Measurements from ENCODE around the gene ADAMTS9.

ADAMTS9 gene

DNA sequence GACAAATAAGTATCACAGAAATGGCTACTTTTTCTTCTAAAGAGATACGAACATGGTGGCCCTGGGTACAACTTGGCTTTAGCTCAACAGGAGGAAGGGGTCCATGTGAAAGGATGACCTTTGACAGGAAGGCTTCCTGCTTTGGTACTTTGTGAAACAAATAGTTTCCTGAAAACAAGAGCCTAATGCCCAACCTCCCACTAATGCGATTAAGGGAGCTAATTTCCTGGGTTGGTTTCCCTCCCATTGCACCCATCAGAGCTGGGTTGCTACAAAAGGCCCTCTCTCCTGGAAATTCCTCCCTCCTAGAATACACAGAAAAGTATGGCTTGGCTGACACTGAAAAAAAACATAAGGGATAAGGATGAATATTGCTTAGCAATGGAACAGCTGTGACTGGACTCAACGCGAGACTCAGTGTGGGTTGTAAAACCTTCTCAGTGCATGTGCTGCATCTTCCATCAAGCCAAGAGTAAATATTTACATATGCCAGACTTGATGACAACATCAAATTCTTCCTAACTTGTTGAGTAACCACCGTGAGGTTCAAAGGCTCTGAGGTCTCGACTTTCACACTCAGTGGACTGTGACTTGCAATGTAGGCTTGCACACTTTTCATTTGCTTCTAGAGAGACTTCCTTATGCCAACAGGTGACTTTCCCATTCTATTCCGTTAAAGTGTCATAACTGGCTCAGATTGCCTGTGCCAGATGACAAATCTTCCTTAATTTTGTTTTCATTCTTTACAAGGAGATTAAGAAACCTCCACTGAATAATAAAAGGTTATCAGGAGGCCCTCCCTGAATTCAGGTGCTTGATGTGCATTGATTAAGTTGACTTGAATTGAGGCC lies 60.1 kb downstream of the ADAMTS9 start:
- TF ChIP-seq, protein P1, sequence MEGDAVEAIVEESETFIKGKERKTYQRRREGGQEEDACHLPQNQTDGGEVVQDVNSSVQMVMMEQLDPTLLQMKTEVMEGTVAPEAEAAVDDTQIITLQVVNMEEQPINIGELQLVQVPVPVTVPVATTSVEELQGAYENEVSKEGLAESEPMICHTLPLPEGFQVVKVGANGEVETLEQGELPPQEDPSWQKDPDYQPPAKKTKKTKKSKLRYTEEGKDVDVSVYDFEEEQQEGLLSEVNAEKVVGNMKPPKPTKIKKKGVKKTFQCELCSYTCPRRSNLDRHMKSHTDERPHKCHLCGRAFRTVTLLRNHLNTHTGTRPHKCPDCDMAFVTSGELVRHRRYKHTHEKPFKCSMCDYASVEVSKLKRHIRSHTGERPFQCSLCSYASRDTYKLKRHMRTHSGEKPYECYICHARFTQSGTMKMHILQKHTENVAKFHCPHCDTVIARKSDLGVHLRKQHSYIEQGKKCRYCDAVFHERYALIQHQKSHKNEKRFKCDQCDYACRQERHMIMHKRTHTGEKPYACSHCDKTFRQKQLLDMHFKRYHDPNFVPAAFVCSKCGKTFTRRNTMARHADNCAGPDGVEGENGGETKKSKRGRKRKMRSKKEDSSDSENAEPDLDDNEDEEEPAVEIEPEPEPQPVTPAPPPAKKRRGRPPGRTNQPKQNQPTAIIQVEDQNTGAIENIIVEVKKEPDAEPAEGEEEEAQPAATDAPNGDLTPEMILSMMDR (IDR thresholded peaks at IDR 0.05; ENCODE audit: low read depth, low read length): no peak
- DNase-seq (ENCODE audit: extremely low read depth, low read depth): no peak

DNA sequence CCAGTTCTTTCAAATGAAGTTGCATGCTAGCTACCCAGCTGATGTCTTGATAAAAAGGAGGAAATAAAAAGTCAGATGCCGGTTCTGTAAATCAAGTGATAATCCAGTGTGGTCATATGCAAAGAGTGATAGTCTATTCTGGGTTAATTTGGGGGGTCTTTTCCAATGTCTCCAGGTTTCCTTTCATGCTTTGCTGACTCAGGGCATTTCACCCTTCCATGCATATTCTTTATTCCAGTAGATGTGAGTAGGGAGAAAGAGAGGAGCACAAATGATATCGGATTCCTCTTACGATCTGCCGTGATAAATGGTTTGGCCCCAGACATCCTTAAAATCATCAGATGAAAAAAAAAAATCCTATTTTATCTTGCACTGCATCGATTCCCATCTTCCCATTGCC lies 60.8 kb downstream of the ADAMTS9 start:
- DNase-seq (ENCODE audit: extremely low read depth, low read depth): no peak
- TF ChIP-seq, protein P1 (IDR thresholded peaks at IDR 0.05; ENCODE audit: low read depth, low read length): no peak

DNA sequence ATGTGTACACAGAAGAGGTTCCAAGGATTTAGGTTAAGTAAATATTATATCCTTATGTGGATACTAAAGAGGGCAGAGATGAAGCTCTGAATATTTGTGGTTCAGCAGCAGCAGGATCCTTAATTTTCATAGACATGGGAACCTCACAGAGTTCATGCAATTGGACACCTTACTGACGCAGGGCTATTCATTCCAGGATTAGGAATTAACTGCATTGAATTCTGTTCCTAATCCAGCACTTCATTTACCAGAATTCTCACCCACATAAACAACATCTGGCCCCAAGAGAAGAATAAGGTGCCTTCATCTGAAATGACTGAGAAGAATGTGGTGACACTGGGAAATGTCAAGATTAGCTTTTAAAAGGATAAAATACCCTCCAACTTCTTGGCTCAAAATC lies 62.4 kb downstream of the ADAMTS9 start:
- TF ChIP-seq, protein P1 (IDR thresholded peaks at IDR 0.05; ENCODE audit: low read depth, low read length): no peak
- DNase-seq (ENCODE audit: extremely low read depth, low read depth): no peak

DNA sequence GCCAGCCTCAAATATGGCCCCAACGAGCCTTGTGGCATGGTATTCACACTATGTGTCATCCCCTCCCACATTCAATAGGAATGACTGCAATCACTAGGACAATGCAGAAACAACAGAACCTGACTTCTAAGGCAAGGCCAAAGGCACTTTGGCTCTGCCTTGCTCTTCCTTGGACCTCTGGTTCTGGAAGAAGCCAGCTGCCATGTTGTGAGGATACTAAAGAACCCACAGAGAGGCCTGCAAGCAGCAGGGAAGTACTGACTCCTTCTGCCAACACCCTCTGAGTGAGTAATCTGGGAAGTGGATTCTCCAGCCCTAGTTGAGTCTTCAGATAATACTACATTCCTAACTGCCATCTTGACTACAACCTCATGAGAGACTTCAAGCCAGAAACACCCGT lies 64.7 kb downstream of the ADAMTS9 start:
- TF ChIP-seq, protein P1 (IDR thresholded peaks at IDR 0.05; ENCODE audit: low read depth, low read length): no peak
- no peak for DNase-seq (ENCODE audit: extremely low read depth, low read depth)

DNA sequence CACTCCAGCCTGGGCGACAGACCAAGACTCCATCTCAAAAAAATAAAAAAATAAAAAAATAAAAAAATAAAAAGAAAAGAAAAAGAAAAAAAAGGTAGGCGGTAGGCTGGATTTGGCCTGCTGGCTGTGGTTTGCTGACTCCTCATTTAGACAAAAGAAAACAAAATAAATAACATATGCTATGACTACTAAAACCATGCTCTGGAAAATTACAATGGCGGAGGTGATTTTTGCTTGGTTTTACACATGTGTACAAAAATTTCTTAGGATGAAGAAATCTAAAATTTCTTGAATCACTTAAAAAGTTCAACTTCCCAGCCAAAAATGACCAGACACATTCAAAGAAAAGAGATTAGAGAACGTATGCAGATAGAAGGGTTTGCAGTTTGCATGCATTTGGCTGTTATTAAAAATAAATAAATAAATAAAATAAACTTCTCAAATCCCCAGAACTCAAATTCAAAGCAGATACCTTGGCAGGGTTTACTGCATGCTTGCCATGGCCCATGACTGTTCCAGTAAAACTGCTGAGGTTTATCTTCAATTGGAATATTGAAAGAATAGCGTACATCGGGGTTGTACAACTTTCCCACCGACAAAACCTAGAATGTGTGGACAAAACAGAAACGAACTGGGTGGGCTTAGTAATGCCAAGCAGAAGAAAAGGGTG lies 65.9 kb downstream of the ADAMTS9 start:
- TF ChIP-seq, protein P1 (IDR thresholded peaks at IDR 0.05; ENCODE audit: low read depth, low read length): no peak

DNA sequence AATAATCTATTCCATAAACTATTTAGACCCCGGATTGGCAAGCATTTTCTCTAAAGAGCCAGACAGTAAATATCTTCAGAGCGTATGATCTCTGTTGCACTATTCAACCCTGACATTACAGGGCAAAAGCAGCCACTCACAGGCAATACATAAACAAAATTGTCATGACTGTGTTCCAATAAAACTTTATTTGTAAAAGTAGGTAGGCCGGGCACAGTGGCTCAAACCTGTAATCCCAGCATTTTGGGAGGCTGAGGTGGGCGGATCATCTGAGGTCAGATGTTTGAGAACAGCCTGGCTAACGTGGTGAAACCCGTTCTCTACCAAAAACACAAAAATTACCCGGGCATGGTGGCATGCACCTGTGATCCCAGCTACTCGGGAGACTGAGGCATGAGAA lies 66.5 kb downstream of the ADAMTS9 start:
- TF ChIP-seq, protein P1 (IDR thresholded peaks at IDR 0.05; ENCODE audit: low read depth, low read length): no peak
- DNase-seq (ENCODE audit: extremely low read depth, low read depth): no peak

More for the DNA sequence above, 65.9 kb downstream of the ADAMTS9 start:
- no peak for DNase-seq (ENCODE audit: extremely low read depth, low read depth)

DNA sequence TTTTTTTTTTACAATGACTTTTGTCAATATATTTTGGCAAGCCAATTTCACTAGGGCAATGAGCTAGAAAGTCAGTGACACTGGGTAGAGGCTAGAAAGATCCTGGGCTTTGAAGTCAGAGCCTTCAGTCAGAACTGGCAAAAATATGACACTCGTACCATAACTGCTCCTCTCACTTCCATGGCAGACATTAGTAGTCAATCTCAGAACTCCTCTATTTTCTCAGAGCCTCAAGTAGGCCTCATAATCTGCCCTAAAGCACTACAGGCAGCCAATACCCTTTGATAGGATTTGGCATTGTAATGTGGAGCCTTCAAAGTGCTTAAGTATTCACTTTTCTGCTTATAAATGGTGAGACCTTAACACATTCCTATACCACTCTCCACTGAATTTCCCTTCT lies 67.8 kb downstream of the ADAMTS9 start:
- TF ChIP-seq, protein P1 (IDR thresholded peaks at IDR 0.05; ENCODE audit: low read depth, low read length): no peak

More for the DNA sequence above, 67.8 kb downstream of the ADAMTS9 start:
- DNase-seq (ENCODE audit: extremely low read depth, low read depth): no peak

Measured in AG09319 (cell line).